IPS-18c (cell line): ENCODE results near the gene ENGASE.
A peak's percentile ranks its signal among the peaks of the same experiment; 100 is the strongest.
"Not testable (repeated sequence)": the region's sequence is repeated elsewhere in the genome, so short reads cannot be mapped to it uniquely, and the experiment has no call there.

ENCODE experiments used
- H3K4me3 ChIP-seq: 2 replicates; pipeline ENCODE4 v1.7.0; 2013; ENCODE audit warnings: low read depth, mild to moderate bottlenecking, low read length, moderate library complexity; ENCODE audit not compliant: insufficient read depth
- H3K9me3 ChIP-seq: one replicate; pipeline ENCODE4 v1.6.1; 2013; ENCODE audit warnings: mild to moderate bottlenecking, low read length, moderate library complexity; ENCODE audit not compliant: control insufficient read depth, insufficient read depth

Gene ENGASE

GRCh38 chr17:79074649-79075445 lies at the start of gene ENGASE:
Gene ENGASE, plus strand, starts transcription at chr17:79074824. Its CDS starts 121 bp downstream, at chr17:79074945.
- no peaks in the 10 kb centered on the region for H3K9me3 ChIP-seq
- peak within 1 kb of the TSS; percentile 74 for H3K4me3 ChIP-seq

GRCh38 chr17:79024901-79025737 lies 49.5 kb upstream of the ENGASE start:
- Histone ChIP-seq H3K9me3 (peaks cover 2% of the 10 kb centered on the region), H3K4me3 (peak overlapping the region; percentile 80)

GRCh38 chr17:79026376-79027273 lies 48.0 kb upstream of the ENGASE start:
- H3K4me3 ChIP-seq, result no peak overlapping the region
- H3K9me3 ChIP-seq, result no peaks in the 10 kb centered on the region

GRCh38 chr17:79027274-79027924 lies 47.2 kb upstream of the ENGASE start:
- H3K9me3 ChIP-seq, result no peaks in the 10 kb centered on the region
- H3K4me3 ChIP-seq, result no peak overlapping the region

GRCh38 chr17:79027925-79028491 lies 46.6 kb upstream of the ENGASE start:
- no peak overlapping the region for H3K4me3 ChIP-seq
- H3K9me3 ChIP-seq, result no peaks in the 10 kb centered on the region

- Histone ChIP-seq H3K9me3 (no peaks in the 10 kb centered on the region), H3K4me3 (no peak overlapping the region)
Measured at GRCh38 chr17:79028496-79029326, 45.9 kb upstream of the ENGASE start.

GRCh38 chr17:79029327-79030009 lies 45.2 kb upstream of the ENGASE start:
- Histone ChIP-seq H3K4me3 (no peak overlapping the region), H3K9me3 (no peaks in the 10 kb centered on the region)

- H3K9me3 ChIP-seq, H3K4me3 ChIP-seq: not testable (repeated sequence)
Measured at GRCh38 chr17:79030636-79031035, 44.0 kb upstream of the ENGASE start.

GRCh38 chr17:79031996-79032875 lies 42.4 kb upstream of the ENGASE start:
- Histone ChIP-seq H3K4me3 (no peak overlapping the region), H3K9me3 (no peaks in the 10 kb centered on the region)

GRCh38 chr17:79033046-79033616 lies 41.5 kb upstream of the ENGASE start:
- H3K4me3 ChIP-seq, result no peak overlapping the region
- no peaks in the 10 kb centered on the region for H3K9me3 ChIP-seq

GRCh38 chr17:79033741-79034501 lies 40.7 kb upstream of the ENGASE start:
- H3K9me3 ChIP-seq, result no peaks in the 10 kb centered on the region
- no peak overlapping the region for H3K4me3 ChIP-seq

- H3K9me3 ChIP-seq, result no peaks in the 10 kb centered on the region
- no peak overlapping the region for H3K4me3 ChIP-seq
Measured at GRCh38 chr17:79034931-79035485, 39.6 kb upstream of the ENGASE start.

- no peaks in the 10 kb centered on the region for H3K9me3 ChIP-seq
- no peak overlapping the region for H3K4me3 ChIP-seq
Measured at GRCh38 chr17:79035686-79036085, 38.9 kb upstream of the ENGASE start.
